SK-N-SH treated with all-trans-retinoic acid at 6 μM for 48 hours (cell line): ENCODE data around the gene SREBF1.

Experiments
- BACH2 ChIP-seq: fragments of 250-450 bp; sonication (Bioruptor Pico); IDR thresholded peaks from 2 replicates; pipeline ENCODE4 v1.9.0; 2021; ENCODE audit warnings: mild to moderate bottlenecking, borderline replicate concordance
- ESRRG ChIP-seq: fragments of 250-450 bp; sonication (Bioruptor Pico); IDR thresholded peaks from 2 replicates; pipeline ENCODE4 v1.6.1; 2021; ENCODE audit warnings: mild to moderate bottlenecking
- ISL1 ChIP-seq: fragments of 250-450 bp; sonication (Bioruptor Pico); IDR thresholded peaks from 2 replicates; pipeline ENCODE4 v2.1.2; 2022; ENCODE audit warnings: mild to moderate bottlenecking, moderate library complexity
- PATZ1 ChIP-seq: fragments of 250-450 bp; sonication (Bioruptor Pico); IDR thresholded peaks from 2 replicates; pipeline ENCODE4 v1.8.0; 2020; ENCODE audit warnings: mild to moderate bottlenecking, moderate library complexity, borderline replicate concordance
- POU6F1 ChIP-seq: fragments of 250-450 bp; sonication (Bioruptor Pico); IDR thresholded peaks from 2 replicates; pipeline ENCODE4 v1.8.0; 2021; ENCODE audit warnings: low read depth, mild to moderate bottlenecking, moderate library complexity, borderline replicate concordance
- PPARA ChIP-seq: fragments of 250-450 bp; sonication (Bioruptor Pico); IDR thresholded peaks from 2 replicates; pipeline ENCODE4 v1.5.0; 2020; ENCODE audit warnings: mild to moderate bottlenecking, borderline replicate concordance
- RARB ChIP-seq: fragments of 250-450 bp; sonication (Bioruptor Pico); IDR thresholded peaks from 2 replicates; pipeline ENCODE4 v1.8.0; 2021; ENCODE audit warnings: mild to moderate bottlenecking, moderate library complexity
- TOX ChIP-seq: fragments of 250-450 bp; sonication (Bioruptor Pico); IDR thresholded peaks from 2 replicates; pipeline ENCODE4 v1.8.0; 2021; ENCODE audit warnings: mild to moderate bottlenecking, moderate library complexity, borderline replicate concordance
- ZFP30 ChIP-seq: fragments of 450-650 bp; formaldehyde crosslinking; IDR thresholded peaks from 2 replicates; pipeline ENCODE4 v1.5.0; 2022; ENCODE audit warnings: mild to moderate bottlenecking, moderate library complexity
- ZNF70 ChIP-seq: fragments of 450-650 bp; formaldehyde crosslinking; IDR thresholded peaks from 2 replicates; pipeline ENCODE4 v1.5.0; 2020; ENCODE audit warnings: mild to moderate bottlenecking, moderate library complexity
- ZNF8 ChIP-seq: fragments of 450-650 bp; formaldehyde crosslinking; IDR thresholded peaks from 2 replicates; pipeline ENCODE4 v1.5.0; 2020; ENCODE audit warnings: mild to moderate bottlenecking, moderate library complexity

GRCh38 chr17:17809531-17810083 is 27.2 kb downstream of the SREBF1 start:
- TF ChIP-seq RARB (CRISPR knock-in tag) (no peak), ESRRG (CRISPR knock-in tag) (no peak), PPARA (CRISPR knock-in tag) (no peak), TOX (no peak), PATZ1 (CRISPR knock-in tag) (no peak), ZNF70 (no peak), BACH2 (CRISPR knock-in tag) (no peak), ISL1 (no peak), ZFP30 (CRISPR knock-in tag) (no peak), ZNF8 (CRISPR knock-in tag) (no peak), POU6F1 (CRISPR knock-in tag) (no peak)
